PFSK-1 (cell line): ENCODE measurements around the gene IRF7.
A peak's percentile ranks its signal among the peaks of the same experiment; 100 is the strongest.

Experiments used
- FOXP2 ChIP-seq: optimal IDR thresholded peaks from 2 replicates; pipeline ENCODE3; 2011; ENCODE audit warnings: borderline replicate concordance, control low read depth, inconsistent platforms; ENCODE audit not compliant: insufficient read depth; ENCODE audit errors: extremely low read length, extremely low read depth
- POLR2AphosphoS5 ChIP-seq: IDR thresholded peaks from 2 replicates; pipeline ENCODE4 v1.6.1; 2012; ENCODE audit warnings: low read depth, mild to moderate bottlenecking, control low read depth, low read length, moderate library complexity
- SIN3A ChIP-seq: IDR thresholded peaks from 2 replicates; pipeline ENCODE4 v1.6.1; 2012; ENCODE audit warnings: mild to moderate bottlenecking, low read length, moderate library complexity, borderline replicate concordance; ENCODE audit not compliant: insufficient read depth
- TAF1 ChIP-seq: IDR thresholded peaks from 2 replicates; pipeline ENCODE4 v1.6.1; 2012; ENCODE audit warnings: low read length, control low read depth, borderline replicate concordance; ENCODE audit not compliant: insufficient read depth
- TF ChIP-seq, protein P1 (sequence below), 2 experiments: IDR thresholded peaks; 2 replicates each; pipeline versions ENCODE4 v1.6.1 to v1.8.0; 2011 to 2012; ENCODE audit warnings: low read depth in 2 of 2, low read length in 2 of 2, control low read depth in 1 of 2, inconsistent platforms in 1 of 2, mild to moderate bottlenecking in 1 of 2, moderate library complexity in 1 of 2; ENCODE audit not compliant: insufficient read depth in 1 of 2

IRF7 gene

DNA sequence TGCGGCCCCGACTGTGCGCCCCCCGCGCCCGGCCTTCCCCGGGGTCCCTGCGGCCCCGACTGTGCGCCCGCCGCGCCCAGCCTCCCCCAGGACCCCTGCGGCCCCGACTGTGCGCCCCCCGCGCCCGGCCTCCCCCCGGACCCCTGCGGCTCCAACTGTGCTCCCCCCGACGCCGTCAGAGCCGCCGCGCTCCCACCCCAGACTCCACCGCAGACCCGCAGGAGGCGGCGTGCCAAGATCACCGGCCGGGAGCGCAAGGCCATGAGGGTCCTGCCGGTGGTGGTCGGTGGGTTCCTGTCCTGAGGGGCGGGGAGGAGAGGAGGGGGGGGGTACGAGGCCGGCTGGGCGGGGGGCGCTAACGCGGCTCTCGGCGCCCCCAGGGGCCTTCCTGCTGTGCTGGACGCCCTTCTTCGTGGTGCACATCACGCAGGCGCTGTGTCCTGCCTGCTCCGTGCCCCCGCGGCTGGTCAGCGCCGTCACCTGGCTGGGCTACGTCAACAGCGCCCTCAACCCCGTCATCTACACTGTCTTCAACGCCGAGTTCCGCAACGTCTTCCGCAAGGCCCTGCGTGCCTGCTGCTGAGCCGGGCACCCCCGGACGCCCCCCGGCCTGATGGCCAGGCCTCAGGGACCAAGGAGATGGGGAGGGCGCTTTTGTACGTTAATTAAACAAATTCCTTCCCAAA, 24.4 kb upstream of the IRF7 start:
- TF ChIP-seq, protein P1, sequence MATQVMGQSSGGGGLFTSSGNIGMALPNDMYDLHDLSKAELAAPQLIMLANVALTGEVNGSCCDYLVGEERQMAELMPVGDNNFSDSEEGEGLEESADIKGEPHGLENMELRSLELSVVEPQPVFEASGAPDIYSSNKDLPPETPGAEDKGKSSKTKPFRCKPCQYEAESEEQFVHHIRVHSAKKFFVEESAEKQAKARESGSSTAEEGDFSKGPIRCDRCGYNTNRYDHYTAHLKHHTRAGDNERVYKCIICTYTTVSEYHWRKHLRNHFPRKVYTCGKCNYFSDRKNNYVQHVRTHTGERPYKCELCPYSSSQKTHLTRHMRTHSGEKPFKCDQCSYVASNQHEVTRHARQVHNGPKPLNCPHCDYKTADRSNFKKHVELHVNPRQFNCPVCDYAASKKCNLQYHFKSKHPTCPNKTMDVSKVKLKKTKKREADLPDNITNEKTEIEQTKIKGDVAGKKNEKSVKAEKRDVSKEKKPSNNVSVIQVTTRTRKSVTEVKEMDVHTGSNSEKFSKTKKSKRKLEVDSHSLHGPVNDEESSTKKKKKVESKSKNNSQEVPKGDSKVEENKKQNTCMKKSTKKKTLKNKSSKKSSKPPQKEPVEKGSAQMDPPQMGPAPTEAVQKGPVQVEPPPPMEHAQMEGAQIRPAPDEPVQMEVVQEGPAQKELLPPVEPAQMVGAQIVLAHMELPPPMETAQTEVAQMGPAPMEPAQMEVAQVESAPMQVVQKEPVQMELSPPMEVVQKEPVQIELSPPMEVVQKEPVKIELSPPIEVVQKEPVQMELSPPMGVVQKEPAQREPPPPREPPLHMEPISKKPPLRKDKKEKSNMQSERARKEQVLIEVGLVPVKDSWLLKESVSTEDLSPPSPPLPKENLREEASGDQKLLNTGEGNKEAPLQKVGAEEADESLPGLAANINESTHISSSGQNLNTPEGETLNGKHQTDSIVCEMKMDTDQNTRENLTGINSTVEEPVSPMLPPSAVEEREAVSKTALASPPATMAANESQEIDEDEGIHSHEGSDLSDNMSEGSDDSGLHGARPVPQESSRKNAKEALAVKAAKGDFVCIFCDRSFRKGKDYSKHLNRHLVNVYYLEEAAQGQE (IDR thresholded peaks at IDR 0.05; ENCODE audit: insufficient read depth in 1 of 2, low read depth in 2 of 2, low read length in 2 of 2), result no peak
- peak; percentile 17; the same call in 1 of the 2 replicates for TF ChIP-seq POLR2AphosphoS5

GRCh38 chr11:639332-639955, 23.7 kb upstream of the IRF7 start:
- TF ChIP-seq, protein P1 (IDR thresholded peaks at IDR 0.05; ENCODE audit: insufficient read depth in 1 of 2, low read depth in 2 of 2, low read length in 2 of 2), result no peak
- no peak for TF ChIP-seq FOXP2
- no peak for TF ChIP-seq POLR2AphosphoS5
- TF ChIP-seq TAF1, result no peak
- no peak for TF ChIP-seq SIN3A

DNA sequence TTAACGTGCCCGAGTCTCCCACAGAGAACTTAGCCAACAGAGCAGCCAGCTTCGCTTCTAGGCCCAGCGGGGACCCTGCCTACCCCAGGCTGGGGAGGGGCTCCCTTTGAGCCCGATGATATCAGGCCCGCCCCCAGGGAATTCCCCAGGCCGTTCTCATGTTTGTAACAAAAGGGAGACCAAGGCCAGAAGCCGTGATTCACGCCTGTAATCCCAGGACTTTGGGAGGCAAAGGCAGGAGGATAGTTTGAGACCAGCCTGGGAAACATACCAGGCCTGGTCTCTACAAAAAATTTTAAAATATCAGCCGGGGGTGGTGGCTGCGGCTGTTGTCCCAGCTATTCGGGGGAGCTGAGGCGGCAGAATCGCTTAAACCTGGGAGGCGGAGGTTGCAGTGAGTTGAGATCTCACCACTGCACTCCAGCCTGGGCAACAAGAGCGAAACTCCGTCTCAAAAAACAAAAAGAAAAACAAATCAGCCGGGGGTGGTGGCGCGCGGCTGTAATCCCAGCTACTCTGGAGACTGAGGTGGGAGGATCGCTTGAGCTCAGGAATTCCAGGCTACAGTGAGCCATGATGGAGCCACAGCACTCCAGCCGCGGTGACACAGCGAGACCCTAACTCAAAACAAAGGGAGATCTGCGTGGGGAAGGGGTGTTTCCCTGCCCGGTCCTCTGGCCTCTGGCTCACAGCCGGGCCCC, 23.0 kb upstream of the IRF7 start:
- TF ChIP-seq, protein P1 (IDR thresholded peaks at IDR 0.05; ENCODE audit: insufficient read depth in 1 of 2, low read depth in 2 of 2, low read length in 2 of 2), result no peak
- TF ChIP-seq TAF1, result no peak
- TF ChIP-seq FOXP2, result no peak
- TF ChIP-seq POLR2AphosphoS5, result no peak
- TF ChIP-seq SIN3A, result no peak

DNA sequence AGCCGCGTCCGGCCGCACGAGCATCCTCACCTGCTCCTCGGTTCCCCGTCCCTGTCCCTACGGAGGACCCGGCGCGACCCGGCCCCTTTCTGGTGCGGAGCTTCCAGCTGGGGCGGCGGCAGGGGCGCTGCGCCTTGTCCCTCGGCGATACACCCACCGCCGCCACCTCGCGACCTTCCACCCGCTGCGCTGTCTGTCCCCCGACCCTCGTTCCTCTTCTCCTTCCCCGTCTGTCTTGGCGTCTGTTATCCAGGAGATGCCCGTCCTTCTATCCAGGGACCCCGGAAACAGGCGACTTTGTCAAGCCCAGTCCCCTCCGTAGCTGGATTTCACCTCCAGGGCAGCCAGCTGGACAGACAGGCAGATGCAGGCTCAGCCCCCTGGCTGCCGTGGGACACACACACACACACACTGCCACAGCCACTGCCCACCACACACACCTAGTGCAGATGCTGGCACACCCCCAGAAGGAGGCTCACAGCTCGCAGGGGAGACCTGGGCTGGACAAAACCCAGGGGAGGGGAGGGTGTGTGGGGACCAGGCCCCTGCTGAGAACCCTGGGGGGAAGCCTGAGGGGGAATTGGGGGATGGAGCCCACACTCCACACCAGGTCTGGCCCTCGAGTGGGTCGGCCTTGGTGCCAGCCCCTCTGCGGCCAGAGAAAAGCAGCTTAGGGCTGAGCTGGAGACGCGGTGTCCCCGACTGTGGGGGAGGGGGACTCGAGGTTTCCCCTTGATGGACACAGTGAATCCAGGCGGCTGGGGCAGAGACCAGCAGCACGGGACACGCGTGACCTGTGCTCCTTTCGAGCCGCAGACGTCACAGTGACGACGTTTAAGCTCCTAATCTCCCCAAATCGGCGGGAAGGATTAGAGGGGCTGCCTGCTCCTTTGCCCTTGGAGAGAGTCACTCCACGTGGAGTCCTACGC, 22.1 kb upstream of the IRF7 start:
- TF ChIP-seq POLR2AphosphoS5, result no peak
- TF ChIP-seq, protein P1 (IDR thresholded peaks at IDR 0.05; ENCODE audit: insufficient read depth in 1 of 2, low read depth in 2 of 2, low read length in 2 of 2), result no peak
- no peak for TF ChIP-seq SIN3A
- no peak for TF ChIP-seq TAF1
- TF ChIP-seq FOXP2, result no peak
